GM20431 (cell line): ENCODE measurements around the gene GAS7.

Experiments used
- in situ Hi-C: fragments of 300-500 bp; cut with MseI, MboI; formaldehyde crosslinking; loops from one replicate; pipeline ENCODE4 v1.15.0; 2020; ENCODE audit warnings: low sequenced_read_pairs; ENCODE audit not compliant: unreplicated experiment

Gene GAS7

GRCh38 chr17:9973669-9974447 is 224.5 kb downstream of the GAS7 start:
- in situ Hi-C loops = loop anchor here (25.0 kb wide), 1 partner anchor 263 kb away; no protein-coding TSS in a partner anchor

DNA sequence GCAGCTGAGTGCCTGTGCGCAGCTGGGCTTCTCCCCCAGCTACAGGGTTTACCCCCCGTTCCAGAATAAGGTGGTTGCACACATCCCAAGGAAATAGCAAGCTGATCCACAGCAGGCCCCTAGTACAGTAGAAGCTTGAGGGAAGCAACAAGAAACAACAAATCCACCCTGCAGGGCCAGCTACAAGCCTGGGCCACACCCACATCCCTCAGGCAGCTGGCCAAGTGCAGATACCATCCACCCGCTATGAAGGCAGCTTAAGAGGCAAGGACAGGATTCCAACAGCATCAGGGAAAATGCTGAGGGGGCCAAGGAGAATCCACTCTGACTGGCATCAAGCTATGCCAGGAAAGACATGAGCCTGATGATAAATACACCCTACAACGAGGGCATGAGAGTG is 226.4 kb downstream of the GAS7 start:
- in situ Hi-C loops = loop anchor here (25.0 kb wide), 1 partner anchor 265 kb away; no protein-coding TSS in a partner anchor

GRCh38 chr17:9969301-9969935 is 229.0 kb downstream of the GAS7 start:
- in situ Hi-C loops = loop anchor here (25.0 kb wide), 1 partner anchor 268 kb away; no protein-coding TSS in a partner anchor

DNA sequence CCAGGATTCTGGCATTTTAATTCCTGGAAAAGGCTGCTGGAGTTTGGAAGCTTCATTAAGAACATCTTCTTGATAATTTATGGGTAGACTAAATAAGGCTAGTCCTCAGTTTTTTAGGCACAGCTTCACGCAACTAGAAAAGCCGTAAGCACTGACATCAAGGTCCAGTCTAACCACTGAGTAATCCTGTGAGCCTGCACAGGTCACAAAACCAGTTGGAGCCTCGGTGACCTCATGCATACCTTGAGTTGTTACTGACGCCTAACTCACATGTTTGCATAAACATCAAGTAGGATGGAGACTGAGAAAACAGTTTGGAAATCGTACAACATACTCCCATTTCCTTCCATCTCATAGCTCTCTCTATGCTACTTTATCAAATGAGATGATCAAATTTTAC is 229.5 kb downstream of the GAS7 start:
- in situ Hi-C loops = loop anchor here (25.0 kb wide), 1 partner anchor 268 kb away; no protein-coding TSS in a partner anchor

DNA sequence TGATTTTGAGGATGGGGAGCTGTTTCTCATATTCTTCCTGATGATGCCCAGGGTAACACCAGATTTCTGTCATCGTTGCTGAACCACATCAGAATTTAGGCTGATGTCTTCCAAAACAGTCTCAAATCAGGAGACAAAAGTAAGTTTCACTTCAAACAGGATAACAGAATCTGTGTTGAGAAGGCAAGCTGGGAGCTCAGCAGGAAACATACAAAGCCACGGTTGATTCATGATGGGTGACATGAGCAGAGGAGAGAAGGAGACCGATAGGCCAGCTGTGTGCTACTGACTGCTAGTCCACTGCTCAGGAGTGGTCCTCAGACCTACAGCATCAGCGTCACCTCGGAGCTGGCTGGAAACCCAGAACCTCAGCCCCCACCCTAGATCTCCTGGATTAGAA is 230.4 kb downstream of the GAS7 start:
- in situ Hi-C loops = loop anchor here (25.0 kb wide), 1 partner anchor 269 kb away; no protein-coding TSS in a partner anchor

- in situ Hi-C loops = loop anchor here (25.0 kb wide), 1 partner anchor 278 kb away; no protein-coding TSS in a partner anchor
These were observed 238.9 kb downstream of the GAS7 start for GRCh38 chr17:9959377-9959981.

- in situ Hi-C loops = loop anchor here (25.0 kb wide), 1 partner anchor 279 kb away; no protein-coding TSS in a partner anchor
These were observed 239.7 kb downstream of the GAS7 start for GRCh38 chr17:9958586-9959281.

DNA sequence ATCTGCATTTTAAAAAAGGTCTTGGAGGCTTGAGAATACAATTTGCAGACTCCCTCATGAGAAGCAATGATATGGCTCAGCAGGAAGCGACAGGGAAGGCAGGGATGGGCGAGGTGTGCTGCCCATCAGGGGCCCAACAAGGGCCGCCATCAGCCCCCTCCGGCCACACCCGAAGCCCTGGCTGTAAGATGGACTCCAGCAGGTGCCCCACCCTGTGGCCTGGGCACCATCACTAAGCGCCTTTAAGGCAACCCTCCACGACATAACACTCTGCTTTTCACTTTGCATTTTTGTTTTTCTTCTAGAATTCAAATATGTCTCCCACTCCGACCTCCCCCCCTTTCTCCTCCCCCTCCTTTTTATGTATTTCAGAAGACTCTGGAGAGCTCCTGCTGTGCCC is 241.2 kb downstream of the GAS7 start:
- in situ Hi-C loops = loop anchor here (25.0 kb wide), 1 partner anchor 280 kb away; no protein-coding TSS in a partner anchor

DNA sequence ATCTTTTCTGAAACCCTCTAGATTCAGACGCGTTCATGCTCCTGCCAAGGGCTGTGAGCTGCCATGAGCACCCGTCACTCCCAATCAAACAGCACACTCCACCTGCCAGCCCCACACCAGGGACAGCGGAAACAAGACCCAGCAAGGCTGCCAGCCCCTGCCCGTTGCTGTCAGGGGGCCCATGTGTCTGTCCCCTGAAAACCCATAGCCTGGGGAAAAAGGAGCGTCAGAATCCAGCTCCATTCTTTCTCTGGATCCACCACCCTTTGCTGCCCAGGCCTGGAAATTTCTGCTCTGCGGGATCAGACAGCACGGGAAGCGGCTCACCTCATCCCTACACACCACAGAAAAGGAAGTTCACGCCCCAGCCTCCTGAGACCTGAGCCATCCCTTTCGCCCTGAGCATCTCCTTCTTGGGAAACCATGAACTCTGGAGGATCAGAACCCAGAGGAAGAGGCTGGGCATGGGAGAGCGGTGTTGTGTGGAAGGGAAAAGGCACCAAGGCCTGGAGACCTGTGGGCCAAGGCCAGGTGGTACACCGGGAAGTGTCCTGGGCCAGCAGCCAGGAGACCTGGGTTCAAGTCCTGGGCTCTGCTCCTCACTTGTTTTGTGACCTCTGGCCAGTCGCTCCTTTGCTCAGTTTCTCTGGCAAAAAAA is 241.8 kb downstream of the GAS7 start:
- in situ Hi-C loops = loop anchor here (25.0 kb wide), 1 partner anchor 281 kb away; no protein-coding TSS in a partner anchor

GRCh38 chr17:9953492-9953891 is 244.9 kb downstream of the GAS7 start:
- in situ Hi-C loops = loop anchor here (25.0 kb wide), 1 partner anchor 284 kb away; no protein-coding TSS in a partner anchor

- in situ Hi-C loops = loop anchor here (25.0 kb wide), 1 partner anchor 285 kb away; no protein-coding TSS in a partner anchor
These were observed 246.6 kb downstream of the GAS7 start for GRCh38 chr17:9951803-9952202.

DNA sequence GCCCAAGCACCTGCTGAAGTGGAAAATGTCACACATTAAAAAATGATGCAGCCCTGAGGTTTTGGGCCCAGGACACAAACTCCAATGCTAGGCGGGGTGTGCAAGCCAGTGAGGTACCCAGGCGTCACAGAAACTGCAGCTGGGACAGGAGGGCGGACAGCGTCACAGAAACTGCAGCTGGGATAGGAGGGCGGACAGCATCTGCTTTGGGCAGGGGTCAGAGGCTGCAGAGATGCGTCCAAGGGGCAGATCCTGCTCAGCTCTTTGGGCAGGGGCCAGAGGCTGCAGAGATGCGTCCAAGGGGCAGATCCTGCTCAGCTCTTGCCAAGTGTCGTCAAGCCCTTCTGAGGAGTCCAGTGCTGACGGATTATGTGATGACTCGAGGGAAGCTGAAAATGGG is 249.5 kb downstream of the GAS7 start:
- in situ Hi-C loops = no loop called here

DNA sequence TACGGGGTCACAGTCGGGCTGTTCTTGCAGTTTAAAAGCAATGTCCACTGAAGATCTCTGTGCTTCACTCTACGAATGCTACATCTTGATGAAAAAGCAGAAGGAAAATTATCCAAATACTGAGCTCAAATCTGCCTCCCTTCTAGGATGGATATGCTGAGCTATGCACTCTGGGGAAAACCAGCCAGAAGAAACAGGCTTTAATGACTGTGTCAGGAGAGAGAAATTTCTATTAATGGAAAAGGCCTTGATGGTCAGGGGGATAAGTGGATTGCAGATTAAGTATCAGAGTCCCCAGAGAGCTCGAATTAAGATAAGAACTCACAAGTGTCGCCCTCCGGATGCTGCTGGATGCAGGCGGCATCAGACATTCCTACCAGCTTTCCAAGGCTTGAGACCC is 253.7 kb downstream of the GAS7 start:
- in situ Hi-C loops = no loop called here

DNA sequence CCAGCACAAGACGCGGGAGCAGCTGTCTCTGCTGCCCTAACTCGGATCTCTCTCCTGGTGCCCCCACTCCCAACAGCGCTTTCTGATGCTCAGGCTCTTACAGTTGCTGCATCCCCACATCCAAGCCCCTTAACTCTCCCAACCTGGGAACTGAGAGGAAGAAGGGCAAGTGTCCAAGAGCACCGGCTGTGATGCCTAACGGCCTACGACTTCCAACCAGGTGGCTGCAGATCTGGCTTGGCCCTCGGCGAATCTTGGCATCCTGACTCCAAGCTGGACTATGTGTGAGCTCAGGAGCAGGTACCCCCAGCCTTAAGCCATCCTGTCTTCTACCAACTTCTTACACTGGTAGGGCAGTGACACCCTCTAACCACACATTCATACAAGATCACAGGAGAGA is 255.1 kb downstream of the GAS7 start:
- in situ Hi-C loops = no loop called here

- in situ Hi-C loops = no loop called here
These were observed 255.5 kb downstream of the GAS7 start for GRCh38 chr17:9942885-9943284.

DNA sequence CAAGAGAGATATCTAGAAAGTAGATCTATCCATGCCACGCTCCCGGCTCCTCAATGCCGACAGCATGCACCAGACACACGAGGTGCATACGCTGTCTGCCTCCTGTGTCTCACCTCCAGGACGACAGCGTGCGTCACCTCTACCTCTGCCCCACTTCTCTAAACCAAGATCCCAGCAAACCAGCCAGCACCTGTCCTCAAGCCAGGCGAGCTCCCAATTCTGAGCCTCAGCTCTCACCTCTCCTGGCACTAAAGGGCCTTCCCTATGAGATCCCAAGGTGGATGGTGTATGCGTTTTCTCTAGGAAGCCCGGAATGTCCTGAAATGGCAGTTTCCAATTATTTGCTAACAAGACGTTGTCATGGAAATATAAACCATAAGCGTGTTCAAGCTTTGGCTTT is 257.1 kb downstream of the GAS7 start:
- in situ Hi-C loops = no loop called here

DNA sequence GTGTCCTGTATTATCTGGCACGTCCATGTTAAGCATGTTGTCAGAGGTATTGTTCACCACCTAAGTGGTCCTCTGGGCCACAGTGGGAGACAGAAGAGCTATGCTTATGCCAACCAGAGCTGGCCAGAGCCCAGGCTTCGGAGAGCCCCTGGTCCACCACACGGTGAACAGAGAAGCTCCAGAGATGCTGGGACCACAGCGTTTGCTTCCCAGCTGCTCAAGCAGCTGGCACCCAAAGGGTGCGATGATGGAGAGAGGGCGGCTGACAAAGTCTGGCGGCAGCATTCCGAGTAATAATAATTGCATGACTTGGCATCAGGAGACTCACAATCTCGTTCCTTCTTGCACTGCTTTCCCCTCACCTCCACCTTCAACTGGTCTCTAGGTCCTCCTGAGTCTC is 257.6 kb downstream of the GAS7 start:
- in situ Hi-C loops = no loop called here

- in situ Hi-C loops = no loop called here
These were observed 259.6 kb downstream of the GAS7 start for GRCh38 chr17:9938764-9939163.

DNA sequence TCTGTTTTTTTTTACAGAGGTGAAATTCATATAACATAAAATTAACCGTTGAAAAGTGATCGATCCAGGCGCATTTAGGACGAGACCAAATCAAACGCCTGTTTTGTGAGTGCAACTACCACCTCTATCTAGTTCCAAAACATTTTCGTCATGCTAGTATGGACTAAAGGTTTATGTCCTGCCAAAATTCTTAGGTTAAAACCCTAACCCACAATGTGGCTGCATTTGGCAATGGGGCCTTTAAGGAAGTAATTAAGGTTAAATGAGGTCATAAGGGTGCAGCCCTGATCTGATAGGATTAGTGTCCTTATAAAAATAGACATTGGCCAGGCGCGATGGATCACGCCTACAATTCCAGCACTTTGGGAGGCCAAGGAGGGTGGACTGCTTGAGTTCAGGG is 260.5 kb downstream of the GAS7 start:
- in situ Hi-C loops = no loop called here
